Inflammatory macrophage treated with lipopolysaccharide for 1 hour (primary cell): Measurements from ENCODE around the gene RNASE4.
"Not testable (repeated sequence)": the region's sequence is repeated elsewhere in the genome, so short reads cannot be mapped to it uniquely, and the experiment has no call there.

Experiments used
- DNase-seq, 2 donors: peaks; one replicate each; pipeline ENCODE4 v3.0.0-alpha.2; 2020 to 2022

Gene RNASE4, protein sequence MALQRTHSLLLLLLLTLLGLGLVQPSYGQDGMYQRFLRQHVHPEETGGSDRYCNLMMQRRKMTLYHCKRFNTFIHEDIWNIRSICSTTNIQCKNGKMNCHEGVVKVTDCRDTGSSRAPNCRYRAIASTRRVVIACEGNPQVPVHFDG

DNA sequence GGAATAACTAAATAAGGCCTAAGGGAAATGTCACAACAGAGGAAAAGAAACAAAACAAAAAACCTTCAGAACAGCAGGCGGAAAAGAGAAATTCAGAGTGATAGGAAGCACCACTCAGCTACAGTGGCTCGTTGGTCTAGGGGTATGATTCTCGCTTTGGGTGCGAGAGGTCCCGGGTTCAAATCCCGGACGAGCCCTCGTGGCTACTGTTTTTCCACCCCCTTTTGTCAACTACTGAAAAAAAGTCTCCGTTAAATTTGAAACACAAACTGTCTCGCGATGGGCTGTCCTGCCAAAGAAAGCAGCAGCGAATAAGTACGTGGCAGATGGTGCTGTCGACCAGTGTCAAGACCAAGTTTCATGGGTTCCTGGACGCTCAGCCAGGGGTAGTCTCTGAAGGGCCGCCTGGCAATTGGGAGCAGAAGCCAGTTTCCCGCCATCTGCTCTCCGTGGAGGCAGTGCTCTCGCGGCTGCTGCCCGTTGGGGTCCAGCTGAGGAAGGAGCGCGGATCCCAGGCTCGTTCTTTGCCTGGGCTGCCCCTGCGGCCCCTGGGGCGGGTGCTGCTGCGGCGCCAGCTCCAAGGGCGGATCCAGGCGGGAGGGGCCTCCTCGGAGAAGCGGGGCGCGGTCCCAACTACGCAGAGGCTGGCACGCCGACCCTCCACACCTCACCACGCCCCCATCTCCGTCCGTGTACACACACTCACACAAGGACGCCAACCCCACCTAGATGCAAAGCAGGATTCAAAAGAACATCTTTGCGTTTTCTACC, at the start of gene RNASE4:
Gene RNASE4, plus strand, starts transcription at position 670 of the 771 bp plus-strand sequence. CDS start 14,812 bp downstream, outside the sequence.
- peak; percentile 75 to 90 for DNase-seq

DNA sequence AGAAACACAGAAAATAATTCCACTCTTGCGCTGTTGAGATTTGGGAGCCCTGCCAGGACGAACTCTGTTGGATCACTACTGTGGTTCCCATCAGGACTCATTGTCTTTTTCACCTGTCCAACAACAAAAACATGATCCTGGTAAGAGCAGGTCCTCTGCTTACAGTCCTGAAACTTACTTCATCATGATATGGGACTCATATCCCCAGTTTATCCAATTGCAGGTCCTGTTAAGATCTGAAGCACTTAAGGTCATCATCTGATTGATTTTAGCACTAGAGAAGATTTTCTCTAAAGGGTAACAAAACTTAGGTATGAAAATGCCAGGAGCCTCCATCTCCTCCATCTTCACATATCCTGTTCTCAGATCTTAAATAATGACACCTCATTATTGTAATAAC, 42.8 kb upstream of the RNASE4 start, which contains the start of gene OR6S1:
Gene OR6S1, minus strand, starts transcription at position 101 of the 400 bp plus-strand sequence. Its CDS starts 0 bp downstream, at position 101.
- DNase-seq: no peak

DNA sequence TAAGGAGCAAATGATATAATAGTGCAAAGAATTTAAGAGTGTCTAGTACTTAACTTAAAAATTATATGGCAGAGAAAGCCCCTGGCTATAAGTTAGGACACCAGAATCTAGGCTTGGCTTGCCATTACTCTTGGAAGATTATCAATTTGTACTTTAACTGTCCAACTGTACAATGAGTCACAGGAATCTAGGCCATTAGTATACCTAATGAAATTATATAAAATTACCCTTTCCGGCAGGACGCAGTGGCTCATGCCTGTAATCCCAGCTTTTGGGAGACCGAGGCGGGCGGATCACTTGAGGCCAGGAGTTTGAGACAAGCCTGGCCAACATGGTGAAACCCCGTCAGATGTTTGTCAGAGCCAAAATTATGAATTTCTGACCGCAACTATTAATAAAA, 42.2 kb upstream of the RNASE4 start:
- no peak for DNase-seq

DNA sequence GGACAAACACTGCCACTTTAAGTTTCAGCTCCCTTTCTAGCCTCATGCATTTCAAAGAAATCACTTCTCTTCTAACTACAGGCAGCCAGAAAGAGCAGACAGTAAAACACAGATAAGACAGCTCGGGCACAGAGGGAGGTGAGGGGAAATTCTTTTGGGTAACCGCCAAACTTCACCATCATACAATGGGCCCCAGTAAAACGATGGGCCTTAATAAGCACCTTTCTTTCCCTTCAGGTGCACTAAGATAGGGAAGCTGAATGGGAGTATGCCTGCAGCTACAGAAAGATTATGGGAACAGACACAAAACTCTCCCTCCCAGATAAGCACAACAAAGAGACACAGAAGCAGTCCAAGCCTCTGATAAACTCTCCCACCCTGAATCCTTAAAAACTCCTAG, 41.6 kb upstream of the RNASE4 start:
- DNase-seq: not testable (repeated sequence)

DNA sequence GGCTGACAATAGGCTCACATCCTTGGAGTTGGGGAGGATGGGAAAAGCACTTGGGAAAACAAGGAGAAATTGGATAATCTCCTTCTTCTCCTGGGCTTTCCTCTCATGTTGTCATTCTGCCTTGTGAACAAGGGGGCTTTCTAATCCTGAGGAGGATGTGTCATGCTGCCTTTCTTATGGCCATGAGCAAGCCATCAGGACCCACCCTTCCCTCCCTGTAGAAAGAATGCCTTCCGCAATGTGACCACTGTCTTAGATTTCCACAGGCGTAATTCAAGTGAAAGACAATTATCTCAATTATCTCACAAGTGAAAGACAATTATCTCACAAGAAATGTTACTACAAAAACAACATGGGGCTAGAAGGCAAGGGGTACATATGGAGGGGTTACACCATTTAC, 39.8 kb upstream of the RNASE4 start:
- no peak for DNase-seq

DNA sequence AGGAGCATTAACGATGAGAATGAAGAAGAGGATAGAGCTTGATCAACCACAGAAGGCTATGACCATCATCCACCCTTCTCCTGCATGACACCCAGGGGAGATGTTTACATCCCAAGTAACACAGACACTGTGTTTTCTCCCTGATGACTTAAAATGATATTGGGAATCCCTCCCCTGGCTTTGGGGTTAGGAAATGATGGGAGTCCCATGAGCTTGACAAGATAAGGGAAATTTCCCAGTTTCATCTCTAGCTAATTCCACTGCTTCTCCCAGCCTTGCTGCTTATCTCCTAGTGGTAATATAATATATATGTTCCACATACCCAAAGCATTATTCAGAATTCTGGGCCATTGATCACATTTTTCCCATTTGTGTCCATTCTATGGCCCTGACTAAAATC, 38.9 kb upstream of the RNASE4 start:
- peak in 1 of 2 donors; percentile 64 for DNase-seq

DNA sequence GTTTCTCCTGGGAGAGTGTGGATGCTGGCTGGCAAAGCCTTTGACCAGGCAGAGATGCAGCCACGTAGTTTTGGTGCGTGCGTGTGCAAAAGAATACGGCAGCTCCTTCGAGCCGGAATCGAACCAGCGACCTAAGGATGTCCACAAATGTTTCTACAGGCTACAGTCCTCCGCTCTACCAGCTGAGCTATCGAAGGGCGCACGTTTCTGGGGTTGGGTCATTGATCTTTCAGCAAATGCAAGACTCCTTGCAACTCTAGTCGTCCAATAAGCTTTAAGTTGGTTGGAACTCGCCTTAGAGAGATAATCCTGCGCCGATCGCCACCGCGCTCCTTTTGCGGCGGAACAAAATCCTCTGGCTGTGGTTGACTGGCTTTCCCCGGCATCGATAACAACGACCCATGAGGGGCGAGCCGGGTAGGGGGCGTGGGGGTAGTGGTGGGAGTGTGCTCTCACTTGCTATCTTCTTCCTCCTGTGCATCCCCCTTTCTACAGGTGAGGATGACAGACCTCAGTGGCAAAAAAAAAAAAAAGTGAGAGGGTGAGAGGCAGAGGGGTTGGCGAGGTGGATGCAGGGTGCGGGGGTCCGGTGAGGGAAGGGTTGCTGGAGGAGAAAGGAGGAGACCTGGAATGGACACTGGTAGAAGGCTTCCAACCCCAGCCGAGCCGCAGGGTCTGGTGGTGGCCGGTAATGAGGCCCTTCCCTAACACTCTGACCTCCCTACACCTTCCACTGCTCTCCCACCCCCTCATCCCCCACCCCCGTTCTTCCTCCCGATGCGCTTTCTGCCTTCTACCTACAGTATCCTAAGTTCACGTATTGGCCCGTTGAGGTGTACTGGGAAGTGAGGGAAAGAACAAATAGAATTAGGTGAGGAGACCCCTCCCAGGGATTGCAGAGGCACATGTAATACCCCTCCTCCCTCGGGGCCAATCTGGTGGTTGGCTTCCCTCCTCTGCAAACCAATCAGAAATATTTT, 31.1 kb upstream of the RNASE4 start:
- peak; percentile 29 to 34 for DNase-seq

DNA sequence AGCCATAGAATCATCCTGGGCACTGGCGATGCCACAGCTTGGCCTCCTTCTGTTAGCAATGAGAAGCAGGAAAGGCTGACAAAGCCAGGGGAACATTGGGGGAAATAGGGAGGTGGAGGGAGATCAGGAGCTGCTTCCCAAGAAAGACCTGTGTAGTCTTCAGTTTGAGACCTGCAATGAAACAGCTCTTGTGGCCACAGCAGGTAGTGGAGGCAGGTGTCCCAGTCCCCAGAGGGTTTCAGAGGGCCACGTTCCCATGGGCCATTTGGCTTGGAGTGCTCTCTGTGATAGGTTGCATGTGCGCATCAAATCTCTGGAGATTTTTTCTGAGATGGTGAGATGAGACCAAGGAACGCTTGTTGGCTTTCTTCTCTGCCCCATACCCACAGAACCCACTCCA, 28.5 kb upstream of the RNASE4 start:
- no peak for DNase-seq

DNA sequence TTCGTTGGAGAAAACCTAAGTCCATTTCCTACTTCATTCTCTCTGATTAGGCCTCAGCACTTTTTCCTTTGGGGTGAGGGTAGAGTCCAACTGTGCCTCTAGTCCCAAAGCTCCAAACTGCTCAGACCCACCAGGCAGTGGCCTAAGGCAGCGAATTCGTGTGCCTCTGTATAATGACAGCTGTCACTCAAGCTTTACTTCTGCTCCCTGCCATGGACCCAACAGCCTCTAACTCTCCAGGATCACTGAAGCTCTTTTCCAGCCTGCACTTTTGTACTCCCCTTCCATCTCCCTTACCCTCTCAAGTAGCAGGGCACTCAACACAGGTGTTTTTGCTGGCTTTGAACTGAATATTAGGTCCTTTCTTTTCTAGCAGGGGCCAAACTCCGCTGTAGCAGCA, 28.1 kb upstream of the RNASE4 start:
- DNase-seq: no peak

DNA sequence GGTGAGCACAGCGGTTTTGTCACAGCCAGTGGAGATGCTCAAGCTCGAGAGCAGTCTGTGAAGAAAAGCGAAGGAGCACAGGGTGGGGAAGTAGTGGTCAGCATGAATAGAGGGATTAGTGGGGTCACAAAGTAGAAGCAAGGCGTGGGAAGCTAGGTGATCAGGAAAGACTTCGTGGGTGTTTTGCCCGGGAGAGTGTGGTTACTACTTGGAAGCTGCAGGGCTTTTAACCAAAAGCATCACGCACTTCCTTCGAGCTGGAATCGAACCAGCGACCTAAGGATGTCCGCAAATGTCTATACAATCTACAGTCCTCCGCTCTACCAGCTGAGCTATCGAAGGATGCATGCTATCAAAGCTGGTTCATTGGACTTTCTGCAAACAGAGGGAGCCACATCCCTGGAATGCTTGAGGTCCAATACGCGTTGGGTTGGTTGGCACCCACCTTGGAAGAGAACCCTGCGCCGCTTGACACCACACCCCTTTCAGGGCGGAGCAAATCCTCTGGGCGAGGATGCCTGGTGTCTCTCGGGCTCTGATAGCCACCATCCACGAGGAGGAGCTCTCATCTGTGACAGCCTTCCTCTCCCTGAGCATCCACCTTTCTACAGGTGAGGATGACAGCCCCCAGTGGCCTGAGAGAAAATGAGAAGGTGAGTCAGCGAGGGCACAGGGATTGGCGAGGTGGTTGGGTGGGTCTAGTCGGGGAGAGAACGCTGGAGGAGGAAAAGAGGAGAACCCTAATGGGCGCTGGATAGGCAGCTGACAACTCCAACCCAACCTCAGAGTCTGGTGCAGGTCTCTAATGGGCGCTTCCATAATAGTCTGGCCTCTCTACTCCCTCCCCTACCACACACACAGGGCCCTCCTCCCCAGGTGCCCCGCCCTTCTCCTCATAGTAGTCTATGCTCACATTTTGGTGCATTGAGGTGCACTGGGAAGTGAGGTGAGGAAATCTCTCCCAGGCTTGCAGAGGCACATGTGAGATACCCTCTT, 26.8 kb upstream of the RNASE4 start:
- no peak for DNase-seq

DNA sequence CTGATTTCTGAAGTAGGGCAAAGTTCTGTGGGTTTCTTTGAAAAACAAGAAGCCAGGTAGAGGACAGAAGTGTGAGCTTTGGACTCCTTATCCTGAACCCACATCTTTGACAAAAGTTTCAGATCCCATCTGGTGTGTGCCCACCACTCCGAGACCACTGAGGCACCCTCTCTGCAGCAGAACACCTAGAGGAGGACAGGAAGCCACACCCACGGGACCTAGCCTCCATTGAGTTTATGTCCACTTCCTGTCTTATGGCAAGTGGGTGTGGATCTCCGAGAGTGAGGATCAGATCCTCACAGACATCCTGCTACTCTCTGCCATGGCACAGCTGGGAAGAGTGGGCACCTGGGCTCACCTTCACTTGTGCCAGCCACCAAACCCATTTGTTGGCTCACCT, 26.1 kb upstream of the RNASE4 start:
- no peak for DNase-seq

DNA sequence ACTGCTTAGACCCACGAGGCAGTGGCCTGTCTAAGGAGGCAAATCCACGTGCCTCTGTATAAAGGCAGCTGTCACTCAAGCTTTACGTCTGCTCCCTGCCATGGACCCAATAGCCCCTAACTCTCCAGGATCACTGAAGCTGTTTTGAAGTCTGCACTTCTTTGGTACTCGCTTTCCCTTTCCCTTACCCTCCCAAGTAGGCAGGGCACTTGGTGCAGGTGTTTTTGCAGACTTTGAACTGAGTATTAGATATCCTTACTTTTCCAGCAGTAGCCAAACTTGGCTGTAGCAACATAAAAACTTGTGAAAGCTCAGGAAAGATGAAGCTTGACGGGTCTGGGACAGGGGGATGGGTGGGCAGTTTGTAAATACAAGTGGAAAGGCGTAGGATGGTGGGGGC, 25.0 kb upstream of the RNASE4 start:
- DNase-seq: no peak

DNA sequence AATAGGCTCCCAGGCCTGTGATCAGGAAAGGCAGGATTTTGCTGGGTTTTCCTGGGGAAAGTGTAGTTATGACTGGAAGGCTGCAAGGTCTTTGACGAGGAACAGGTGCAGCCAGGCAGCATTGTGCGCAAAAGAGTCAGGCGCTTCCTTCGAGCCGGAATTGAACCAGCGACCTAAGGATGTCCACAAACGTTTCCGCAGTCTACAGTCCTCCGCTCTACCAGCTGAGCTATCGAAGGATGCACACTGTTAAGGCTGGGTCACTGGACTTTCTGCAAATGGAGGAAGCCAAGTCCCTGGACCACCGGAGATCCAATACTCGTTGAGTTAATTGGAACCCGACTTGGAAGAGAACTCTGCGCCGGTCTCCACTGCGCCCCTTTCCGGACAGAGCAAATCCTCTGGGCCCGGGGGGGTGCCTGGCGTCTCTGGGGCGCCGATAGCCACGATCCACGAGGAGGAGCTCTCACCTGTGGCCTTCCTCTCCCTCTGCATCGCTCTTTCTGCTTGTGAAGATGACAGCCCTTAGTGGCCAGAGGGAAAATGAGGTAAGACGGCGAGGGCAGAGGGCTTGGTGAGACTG, 24.5 kb upstream of the RNASE4 start:
- no peak for DNase-seq

DNA sequence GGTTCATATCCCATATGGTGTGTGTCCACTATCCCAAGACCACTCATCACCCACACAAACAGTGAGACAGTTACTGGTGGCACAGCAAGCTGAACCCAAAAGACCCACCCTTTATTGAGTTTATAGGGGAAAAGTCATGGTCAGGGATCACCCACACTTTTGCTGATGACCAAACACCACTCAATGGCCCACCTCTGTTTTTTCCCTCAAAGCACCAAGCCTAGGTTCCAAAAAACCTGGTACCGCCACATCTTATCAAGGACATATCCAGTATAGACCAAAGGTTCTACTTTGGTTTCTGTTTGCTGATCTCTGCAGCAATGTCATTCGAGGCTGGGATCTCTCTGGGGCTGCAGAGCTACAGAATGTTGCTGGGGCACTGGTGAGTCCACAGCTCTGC, 23.2 kb upstream of the RNASE4 start:
- DNase-seq: no peak

DNA sequence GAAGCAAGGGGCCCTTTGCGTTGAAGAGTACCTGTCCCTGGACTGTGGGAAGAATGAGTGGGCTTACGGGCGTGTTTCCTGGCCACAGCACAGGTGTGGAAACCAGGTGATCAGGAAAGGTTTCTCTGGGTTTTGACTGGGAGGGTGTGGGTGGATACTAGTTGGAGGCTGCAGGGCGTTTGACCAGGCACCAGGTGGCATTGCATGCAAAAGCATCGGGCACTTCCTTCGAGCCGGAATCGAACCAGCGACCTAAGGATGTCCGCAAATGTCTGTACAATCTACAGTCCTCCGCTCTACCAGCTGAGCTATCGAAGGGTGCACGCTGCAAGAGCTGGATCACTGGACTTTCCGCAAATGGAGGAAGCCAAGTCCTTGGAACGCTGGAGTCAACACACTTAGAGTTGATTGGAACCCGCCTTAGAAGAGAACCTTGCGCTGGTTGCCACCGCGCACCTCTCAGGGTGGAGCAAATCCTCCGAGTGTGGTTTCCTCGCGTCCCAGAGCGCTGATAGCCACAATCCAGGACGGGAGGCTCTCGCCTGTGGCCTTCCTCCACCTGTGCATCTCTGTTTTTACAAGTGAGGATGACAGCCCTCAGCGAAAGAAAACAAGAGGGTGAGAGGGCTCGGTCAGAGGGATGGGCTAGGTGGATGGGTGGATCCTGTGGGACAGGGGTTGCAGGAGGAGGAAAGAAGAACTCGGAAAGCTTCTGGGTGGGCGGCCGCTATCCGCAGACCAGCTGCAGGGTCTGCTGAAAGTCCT, 21.2 kb upstream of the RNASE4 start:
- peak; percentile 70 to 71 for DNase-seq

DNA sequence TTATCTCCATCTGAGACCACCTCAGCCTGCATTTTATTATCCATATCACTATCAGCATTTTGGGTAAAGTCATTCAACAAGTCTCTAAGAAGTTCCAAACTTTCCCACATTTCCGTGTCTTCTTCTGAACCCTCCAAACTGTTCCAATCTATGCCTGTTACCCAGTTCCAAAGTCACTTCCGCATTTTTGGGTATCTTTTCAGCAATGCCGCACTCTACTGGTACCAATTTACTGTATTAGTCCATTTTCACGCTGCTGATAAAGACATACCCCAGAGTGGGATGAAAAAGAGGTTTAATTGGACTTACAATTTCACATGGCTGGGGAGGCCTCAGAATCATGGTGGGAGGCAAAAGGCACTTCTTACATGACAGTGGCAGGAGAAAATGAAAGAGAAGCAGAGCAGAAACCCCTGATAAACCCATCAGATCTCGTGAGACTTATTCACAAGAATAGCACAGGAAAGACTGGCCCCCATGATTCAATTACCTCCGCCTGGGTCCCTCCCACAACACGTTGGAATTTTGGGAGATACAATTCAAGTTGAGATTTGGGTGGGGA, 17.9 kb upstream of the RNASE4 start:
- DNase-seq: not testable (repeated sequence)

DNA sequence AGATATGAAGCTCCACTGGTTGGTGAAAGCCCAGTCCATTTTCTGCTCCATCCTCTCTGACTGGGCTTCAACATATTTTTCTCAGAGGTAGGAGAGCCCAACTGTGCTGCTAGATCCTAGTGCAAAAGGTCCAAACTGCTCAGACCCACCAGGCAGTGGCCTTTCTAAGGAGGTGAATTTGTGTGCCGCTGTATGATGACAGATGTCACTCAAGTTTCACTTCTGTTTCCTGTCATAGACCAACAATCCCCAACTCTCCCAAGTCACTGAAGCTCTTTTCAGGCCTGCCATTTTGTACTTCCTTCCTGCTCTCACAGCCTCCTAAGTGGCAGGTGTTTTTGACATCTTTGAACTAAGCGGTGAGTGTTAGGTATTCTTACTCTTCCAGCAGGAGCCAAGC, 16.4 kb upstream of the RNASE4 start:
- DNase-seq: no peak

DNA sequence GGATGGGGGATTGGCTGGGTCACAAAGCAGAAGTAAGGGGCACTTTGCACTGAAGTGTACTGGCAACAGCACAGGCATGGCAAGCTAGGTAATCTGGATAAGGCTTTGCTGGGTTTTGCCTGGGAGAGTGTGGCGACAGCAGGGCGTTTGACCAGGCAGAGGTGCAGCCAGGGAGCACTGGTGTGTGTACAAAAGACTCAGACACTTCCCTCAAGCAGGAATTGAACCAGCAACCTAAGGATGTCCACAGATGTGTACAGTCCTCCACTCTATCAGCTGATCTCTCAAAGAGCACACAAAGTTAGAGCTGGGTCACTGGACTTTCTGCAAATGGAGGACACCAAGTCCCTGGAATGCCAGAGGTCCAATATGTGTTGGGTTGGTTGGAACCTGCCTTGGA, 15.4 kb upstream of the RNASE4 start:
- no peak for DNase-seq

DNA sequence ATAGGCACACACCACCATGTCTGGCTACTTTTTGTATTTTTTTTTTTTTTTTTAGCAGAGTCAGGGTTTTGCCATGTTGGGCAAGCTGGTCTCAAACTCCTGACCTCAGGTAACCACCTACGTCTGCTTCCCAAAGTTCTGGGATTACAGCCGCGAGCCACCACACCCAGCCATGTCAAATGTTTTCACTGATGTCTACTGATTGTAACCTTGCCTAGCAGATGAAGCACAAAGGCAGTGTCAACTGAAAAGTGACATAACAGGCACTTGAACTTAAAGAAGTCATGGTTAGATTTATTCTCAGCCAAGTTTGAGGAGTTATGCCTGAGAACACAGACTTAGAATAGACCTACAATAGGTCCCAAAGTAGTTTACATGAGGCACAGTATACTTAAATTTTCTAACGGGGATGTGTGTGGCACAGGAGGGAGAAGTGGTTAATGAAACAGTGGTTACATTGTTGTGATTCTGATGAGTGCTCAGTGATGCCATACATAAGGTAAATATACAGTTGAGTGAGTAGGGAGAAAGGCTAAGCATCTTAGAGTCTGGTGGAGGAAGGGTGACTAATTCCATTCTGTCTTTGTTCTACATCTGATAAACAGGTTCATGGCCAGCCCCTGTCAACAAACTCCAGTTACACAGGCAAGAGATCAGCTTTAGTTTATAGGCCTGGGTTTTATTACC, 12.6 kb upstream of the RNASE4 start:
- no peak for DNase-seq

DNA sequence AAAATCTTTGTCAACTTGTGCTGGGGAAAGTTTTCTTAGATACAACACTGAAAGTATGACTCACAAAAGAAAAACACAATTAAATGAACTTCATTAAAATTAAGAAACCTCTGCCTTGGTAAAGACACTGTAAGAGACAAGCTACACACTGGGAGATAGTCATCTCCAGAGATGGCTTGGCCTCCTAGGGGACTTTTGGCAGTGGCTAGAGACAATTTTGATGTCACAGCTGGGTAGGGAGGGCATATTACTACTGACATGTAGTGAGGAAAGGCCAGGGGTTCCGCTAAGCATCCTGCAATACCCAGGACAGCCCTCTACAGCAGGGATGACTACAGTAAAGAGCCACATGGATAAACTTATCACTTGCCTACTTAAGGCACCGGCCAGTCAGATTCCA, 8.7 kb upstream of the RNASE4 start:
- no peak for DNase-seq
